ENCODE data around the gene PTPN23. TPM values are rescaled to one million over a fixed set of nuclear protein-coding genes. Genes with fewer than 3 reads are reported as not detected.
A peak's percentile ranks its signal among the peaks of the same experiment; 100 is the strongest.

PTPN23 gene
- total RNA-seq, 1 donor from 2014 or later = 11.6 TPM

- no peak for DNase-seq (ENCODE audit: low read depth, low spot score)
Measured at GRCh38 chr3:47419083-47420043, 38.5 kb downstream of the PTPN23 start.

- no peak for DNase-seq (ENCODE audit: low read depth, low spot score)
Measured at GRCh38 chr3:47420044-47420430, 39.2 kb downstream of the PTPN23 start.

DNA sequence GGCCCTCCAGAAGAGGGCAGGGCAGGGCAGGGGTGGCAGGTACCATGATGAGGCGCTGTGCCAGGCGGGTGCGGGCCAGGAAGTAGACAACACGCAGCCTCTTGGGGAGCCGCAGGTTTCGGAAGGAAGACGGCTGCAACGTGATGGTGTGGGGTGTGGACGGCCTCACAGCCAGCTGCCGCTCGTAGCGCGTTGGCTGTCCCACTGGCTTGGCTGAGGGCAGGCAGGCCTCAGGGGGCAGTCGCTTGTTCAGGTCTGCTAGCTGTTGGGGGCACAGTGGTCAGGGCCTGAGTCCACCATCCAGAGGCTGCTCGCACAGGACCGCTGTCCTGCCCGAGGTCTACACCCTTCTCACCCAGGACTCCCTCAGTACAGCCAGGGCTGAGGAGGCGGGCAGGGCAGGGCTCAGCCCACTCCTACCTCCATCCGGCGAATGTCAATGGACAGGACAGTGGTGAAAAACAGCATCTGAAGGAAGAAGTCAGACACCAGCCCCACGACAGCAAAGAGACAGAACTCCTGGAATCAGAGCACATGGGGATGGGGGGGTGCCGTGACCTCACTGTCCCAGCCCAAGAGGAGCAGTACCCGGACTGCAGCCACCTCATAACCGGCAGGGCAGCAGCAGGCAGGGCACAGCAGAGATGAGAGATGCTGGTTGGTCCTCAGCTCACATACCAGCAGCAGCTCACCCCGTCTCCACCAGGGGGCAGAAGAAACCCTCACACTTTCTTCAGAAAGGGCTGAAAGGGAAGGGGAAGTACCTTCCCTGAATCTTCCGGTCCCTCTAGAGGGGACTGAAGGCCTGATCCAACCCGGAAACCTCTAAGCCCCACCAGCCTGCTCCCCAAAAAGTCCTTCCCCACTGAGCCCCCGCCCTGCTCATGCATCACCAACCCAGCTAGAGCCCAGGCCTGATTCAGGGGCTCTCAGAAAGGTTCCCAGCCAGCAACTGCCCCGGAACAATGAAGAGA, 40.0 kb downstream of the PTPN23 start:
- peak; percentile 63 for DNase-seq (ENCODE audit: low read depth, low spot score)

DNA sequence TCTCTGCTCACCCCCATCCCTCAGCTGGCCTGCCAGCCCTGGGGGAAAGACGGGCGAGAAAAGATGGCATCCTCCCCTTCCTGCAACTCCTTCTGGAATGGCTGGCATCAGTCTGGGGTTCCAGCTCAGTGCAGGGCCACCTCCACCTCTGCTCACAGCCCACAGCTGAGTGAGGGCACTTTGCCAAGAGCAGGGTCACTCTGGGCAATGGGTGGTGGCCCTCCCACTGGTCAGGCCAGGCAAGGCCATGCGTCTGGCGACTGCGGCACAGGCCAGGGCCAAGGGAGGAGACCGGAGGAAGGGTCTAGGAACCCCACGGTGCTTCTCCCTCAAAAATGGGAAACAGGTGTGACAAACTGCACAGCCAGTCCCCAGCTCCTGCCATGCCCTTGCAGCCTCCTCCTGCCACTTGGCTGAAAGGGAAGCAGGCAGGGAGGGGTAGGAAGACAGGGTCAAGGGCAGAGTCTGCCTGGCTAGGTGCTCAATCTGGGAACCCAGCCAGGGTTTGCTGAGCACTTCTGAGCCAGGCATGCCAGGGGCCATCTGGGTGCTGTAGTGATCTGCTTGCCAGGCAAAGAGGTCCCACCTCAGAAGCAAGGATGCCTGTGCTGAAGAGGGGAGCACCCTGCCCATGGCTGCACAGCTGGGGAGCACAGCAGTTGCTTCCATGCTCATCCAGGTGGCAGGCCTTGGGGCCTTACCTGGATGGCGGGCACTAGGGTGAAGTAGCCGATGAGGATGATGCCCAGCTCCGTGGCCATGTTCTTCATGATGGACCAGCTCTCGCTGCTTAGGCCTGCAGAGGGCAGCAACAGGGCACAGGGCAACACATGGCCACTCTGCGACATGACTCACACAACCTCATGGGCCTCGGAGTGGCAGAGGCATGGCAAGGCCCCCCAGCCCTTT, 41.2 kb downstream of the PTPN23 start:
- DNase-seq (ENCODE audit: low read depth, low spot score) = no peak

DNA sequence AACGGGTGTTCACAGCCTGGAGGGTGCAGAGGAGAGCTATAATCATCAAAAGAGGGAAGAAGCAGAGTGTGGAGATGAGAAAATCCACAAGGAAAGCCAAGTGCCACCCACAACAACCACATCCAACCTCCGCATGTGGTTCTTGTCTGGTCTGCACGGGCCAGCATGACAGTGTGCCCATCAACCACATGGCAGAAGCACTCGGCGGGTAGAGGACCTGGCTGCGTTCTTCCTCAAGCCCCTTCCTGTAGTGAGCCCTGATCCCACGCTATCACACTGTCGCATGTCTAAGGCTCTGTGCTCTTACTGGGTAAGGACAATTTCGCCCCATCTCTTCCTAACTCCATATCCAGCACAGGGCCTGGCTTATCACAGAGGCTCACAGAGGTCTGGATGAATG, 41.9 kb downstream of the PTPN23 start:
- no peak for DNase-seq (ENCODE audit: low read depth, low spot score)

DNA sequence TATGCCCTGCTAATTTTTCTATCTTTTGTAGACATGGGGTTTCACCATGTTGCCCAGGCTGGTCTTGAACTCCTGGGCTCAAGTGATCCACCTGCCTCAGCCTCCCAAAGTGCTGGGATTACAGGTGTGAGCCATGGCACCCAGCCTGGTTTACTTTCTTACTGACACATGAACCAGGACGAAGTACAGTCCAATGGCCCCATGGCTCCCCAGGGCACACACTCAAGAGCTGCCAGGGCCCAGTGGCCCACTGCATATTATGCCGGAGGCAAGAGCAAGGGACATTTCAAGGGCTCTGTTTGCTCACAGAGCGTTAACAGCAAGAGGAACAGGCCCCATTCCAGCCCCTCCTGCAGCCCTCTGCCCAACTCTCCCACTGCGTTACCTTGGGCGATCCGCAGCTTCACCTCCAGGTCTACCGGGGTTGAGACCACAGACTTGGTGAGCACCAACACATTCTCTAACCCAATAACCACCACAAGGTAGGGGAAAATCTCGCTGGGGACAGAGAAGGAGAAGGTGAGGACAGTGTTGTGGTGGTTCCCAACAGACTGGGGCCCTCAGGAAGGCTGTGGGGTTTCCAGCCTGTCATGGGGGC, 42.8 kb downstream of the PTPN23 start:
- DNase-seq (ENCODE audit: low read depth, low spot score) = no peak

DNA sequence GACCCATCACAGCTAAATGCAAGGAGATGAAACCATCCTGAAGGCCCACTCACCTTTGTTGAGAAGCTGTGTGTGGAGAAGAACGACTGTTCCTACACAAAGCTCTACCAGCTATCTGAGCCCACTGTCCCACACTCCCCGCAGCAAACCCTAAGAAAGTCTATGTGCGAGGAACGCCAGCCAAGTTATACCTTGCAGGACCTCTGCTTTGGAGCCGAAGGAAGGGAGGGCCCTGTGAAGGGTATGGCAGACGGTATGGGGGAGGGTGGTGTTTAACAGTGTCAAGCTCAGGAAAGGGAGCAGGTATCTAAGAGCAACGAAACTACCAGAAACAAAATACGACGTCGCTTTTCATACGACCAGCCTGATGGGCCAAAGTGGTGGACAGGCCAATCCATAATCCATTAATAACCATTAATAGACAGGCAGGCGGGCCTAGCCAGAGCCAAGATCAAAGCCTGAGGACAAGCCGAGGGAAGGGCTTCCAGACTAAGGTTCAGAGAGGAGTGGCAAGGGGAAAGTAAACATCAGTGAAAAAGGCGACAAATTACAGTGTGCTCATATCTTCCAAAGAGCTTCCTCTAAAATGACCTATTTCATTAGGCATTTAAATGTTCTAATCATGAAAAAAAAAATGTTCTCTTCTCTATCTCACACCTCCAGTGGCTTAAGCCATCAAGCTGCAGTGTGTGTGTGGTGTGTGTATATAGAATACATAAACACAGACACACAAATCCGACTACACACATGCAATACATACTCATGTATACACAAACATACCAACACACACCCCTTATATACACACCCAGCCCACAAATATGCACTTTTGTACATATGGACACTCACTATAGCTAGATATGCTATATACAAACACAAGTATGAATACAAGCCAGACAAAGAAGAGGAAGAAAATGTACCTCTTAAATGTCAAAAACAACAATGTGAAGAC, 43.9 kb downstream of the PTPN23 start:
- no peak for DNase-seq (ENCODE audit: low read depth, low spot score)

- DNase-seq (ENCODE audit: low read depth, low spot score) = no peak
Measured at GRCh38 chr3:47425383-47425778, 44.6 kb downstream of the PTPN23 start.

DNA sequence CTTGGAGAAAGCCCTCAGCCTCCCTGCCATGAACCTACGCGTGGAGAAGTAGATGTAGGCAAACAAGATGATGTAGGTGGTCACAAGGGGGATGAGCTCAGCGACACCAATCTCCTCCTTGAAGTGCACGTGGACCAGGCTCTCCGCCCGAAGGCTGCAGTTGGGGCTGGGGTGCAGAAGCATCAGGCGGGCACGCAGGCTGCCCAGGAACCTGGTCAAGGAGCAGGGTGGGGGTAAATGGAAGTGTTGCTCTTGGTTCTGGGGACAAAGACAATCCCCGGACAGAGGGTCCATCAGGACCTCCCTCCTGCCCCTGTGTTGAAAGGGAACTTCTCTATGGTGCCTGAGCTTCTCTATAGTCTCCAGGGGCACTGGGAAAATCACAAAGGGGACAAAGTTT, 45.1 kb downstream of the PTPN23 start:
- no peak for DNase-seq (ENCODE audit: low read depth, low spot score)

GRCh38 chr3:47427866-47428265, 47.0 kb downstream of the PTPN23 start:
- no peak for DNase-seq (ENCODE audit: low read depth, low spot score)

GRCh38 chr3:47428662-47429061, 47.8 kb downstream of the PTPN23 start:
- no peak for DNase-seq (ENCODE audit: low read depth, low spot score)

DNA sequence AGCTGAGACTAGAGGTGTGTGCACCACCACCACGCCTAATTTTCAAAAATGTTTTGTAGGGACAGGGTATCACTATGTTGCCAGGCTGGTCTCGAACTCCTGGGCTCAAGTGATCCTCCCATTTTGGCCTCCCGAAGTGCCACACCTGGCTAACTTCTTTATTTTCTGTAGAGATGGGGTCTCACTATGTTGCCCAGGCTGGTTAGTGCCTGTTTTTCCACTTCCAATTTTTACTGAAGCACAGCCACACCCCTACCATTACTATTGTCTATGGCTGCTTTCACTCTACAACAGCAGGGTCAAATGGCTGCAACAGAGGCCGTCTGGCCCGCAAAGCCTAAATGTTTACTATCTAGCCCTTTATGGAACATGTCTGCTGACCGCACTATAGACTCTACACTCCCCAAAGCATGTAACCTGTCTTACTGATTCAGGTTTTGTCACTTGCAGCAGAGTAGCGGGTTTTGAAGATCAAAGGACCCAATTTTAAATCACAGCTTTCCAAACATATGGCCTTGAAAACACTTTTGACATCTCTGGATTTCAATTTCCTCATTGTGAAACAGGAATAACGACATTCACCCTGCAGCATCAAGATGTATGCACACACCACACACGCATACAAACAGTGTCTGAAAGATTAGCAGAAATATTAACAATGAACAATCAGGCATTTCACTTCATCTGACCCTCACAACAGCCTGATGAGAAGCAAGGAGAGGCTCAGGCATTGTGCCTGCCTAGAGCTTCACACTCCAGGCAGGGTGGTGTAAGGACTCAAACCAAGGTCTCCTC, 48.9 kb downstream of the PTPN23 start:
- DNase-seq (ENCODE audit: low read depth, low spot score) = no peak

- no peak for DNase-seq (ENCODE audit: low read depth, low spot score)
Measured at GRCh38 chr3:47430606-47431005, 49.8 kb downstream of the PTPN23 start.

GRCh38 chr3:47431225-47431624, 50.4 kb downstream of the PTPN23 start:
- no peak for DNase-seq (ENCODE audit: low read depth, low spot score)

DNA sequence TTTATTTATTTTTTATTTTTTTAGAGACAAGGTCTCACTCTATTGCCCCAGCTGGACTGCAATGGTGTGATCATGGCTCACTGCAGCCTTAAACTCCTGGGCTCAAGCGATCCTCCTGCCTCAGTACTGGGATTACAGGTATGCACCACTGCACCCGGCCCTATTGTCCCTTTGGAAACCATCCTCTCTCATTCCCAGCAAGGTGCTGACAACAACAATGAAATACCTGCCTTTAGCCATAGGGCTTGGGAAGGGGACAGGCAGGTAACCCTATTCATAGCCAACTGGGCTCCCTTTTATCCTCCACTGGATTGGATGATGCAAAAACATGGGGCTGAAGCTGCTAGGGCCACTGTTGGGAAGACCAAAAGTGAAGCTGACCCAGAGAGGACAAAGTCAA, 51.9 kb downstream of the PTPN23 start:
- no peak for DNase-seq (ENCODE audit: low read depth, low spot score)

DNA sequence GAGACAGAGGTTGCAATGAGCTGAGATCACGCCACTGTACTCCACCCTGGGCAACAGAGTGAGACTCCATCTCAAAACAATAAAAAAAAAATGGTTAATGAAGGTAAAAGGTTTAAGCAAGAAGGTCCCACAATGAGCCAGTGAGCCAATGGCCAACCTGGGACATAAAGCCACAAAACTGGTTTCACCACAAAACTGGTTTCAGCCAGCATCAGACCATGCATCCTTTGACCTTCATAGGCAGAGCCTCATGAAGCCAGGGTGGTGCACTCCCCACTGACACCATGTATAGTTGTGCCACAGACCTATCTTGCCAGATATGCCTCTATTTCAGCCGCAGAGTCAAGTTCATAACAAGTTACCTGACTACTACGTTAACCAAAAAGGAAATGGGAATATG, 53.0 kb downstream of the PTPN23 start:
- no peak for DNase-seq (ENCODE audit: low read depth, low spot score)

DNA sequence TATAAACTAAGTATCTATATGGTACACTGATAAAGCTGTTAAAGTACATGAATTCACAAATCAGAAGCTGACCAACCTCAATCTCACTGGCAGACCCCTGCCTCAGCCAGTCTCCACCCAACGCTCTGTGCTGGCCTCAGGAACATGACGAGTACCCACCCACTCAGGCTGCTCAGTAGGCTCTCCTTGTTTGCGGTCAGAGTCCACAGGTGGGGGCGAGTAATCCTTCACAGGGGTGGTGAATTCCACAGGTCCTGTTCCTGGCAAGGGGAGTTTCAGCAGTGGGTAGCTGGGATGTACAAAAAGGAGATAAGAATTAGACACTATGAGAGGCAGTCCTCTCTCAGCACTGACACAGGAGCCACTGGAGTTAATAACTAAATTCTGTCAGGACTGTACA, 54.0 kb downstream of the PTPN23 start:
- no peak for DNase-seq (ENCODE audit: low read depth, low spot score)

- no peak for DNase-seq (ENCODE audit: low read depth, low spot score)
Measured at GRCh38 chr3:47436180-47436579, 55.4 kb downstream of the PTPN23 start.

DNA sequence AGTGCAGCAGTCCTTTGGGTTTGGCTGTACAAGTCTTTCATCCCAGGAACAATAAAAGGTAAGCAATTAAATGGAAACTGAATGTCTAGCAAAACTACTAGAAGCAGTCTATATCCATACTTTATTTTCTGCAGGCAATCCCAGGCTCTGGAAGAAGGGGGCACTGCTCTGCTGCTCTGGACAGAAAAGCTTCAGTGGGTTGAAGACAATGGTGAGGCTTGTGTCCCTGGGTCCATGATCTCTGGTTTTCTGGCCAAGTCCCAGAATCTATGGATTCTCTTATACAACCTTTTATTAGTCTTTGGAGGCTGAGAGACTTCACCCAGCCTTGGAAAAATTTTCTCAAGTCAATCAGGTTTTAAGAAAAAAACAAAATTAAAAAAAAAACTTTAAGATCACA, 59.3 kb downstream of the PTPN23 start:
- DNase-seq (ENCODE audit: low read depth, low spot score) = no peak

Data from pulmonary artery endothelial cell (primary cell).